ENCODE data around the gene CES3. TPM values are rescaled to one million over a fixed set of nuclear protein-coding genes. Genes with fewer than 3 reads are reported as not detected.

CES3 gene
- total and polyA plus RNA-seq, 9 of the 15 experiments (the other 6 are each of a cell fraction or from before 2014, with no cell fraction given), result 0.06 to 2.2 (median 0.68) TPM

DNA sequence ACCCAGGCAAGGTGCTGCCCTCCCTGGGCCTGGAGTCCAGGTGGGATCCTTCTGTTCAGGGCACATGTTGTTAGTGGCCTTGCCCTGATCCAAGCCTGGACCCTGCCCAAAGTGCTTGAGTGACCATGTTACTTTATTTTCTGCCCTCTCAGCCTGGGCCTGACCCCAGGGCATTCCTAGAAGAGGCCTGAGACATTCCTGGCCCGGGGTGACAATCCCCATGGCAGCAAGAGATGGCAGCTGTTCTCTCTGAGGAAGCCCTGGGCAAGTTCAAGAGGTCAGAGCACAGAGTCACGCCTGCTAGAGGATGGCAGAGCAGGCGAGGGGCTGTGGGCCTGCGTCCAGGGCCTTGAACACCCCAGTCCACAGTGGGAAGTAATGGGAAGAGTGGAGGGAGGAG, 47.4 kb upstream of the CES3 start (continued):
- TF ChIP-seq, protein P1, sequence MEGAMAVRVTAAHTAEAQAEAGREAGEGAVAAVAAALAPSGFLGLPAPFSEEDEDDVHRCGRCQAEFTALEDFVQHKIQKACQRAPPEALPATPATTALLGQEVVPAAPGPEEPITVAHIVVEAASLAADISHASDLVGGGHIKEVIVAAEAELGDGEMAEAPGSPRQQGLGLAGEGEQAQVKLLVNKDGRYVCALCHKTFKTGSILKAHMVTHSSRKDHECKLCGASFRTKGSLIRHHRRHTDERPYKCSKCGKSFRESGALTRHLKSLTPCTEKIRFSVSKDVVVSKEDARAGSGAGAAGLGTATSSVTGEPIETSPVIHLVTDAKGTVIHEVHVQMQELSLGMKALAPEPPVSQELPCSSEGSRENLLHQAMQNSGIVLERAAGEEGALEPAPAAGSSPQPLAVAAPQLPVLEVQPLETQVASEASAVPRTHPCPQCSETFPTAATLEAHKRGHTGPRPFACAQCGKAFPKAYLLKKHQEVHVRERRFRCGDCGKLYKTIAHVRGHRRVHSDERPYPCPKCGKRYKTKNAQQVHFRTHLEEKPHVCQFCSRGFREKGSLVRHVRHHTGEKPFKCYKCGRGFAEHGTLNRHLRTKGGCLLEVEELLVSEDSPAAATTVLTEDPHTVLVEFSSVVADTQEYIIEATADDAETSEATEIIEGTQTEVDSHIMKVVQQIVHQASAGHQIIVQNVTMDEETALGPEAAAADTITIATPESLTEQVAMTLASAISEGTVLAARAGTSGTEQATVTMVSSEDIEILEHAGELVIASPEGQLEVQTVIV (CRISPR knock-in tag; IDR thresholded peaks at IDR 0.05; ENCODE audit: borderline replicate concordance), result no peak
- TF ChIP-seq, protein P2, sequence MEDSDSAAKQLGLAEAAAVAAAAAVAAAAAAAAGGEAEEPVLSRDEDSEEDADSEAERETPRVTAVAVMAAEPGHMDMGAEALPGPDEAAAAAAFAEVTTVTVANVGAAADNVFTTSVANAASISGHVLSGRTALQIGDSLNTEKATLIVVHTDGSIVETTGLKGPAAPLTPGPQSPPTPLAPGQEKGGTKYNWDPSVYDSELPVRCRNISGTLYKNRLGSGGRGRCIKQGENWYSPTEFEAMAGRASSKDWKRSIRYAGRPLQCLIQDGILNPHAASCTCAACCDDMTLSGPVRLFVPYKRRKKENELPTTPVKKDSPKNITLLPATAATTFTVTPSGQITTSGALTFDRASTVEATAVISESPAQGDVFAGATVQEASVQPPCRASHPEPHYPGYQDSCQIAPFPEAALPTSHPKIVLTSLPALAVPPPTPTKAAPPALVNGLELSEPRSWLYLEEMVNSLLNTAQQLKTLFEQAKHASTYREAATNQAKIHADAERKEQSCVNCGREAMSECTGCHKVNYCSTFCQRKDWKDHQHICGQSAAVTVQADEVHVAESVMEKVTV (CRISPR knock-in tag; IDR thresholded peaks at IDR 0.05), result no peak
- no peak for TF ChIP-seq ZNF239 (CRISPR knock-in tag; IDR thresholded peaks at IDR 0.05)
- TF ChIP-seq, protein P3, sequence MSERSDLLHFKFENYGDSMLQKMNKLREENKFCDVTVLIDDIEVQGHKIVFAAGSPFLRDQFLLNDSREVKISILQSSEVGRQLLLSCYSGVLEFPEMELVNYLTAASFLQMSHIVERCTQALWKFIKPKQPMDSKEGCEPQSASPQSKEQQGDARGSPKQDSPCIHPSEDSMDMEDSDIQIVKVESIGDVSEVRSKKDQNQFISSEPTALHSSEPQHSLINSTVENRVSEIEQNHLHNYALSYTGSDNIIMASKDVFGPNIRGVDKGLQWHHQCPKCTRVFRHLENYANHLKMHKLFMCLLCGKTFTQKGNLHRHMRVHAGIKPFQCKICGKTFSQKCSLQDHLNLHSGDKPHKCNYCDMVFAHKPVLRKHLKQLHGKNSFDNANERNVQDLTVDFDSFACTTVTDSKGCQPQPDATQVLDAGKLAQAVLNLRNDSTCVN (CRISPR knock-in tag; IDR thresholded peaks at IDR 0.05), result no peak
- TF ChIP-seq, protein P4, sequence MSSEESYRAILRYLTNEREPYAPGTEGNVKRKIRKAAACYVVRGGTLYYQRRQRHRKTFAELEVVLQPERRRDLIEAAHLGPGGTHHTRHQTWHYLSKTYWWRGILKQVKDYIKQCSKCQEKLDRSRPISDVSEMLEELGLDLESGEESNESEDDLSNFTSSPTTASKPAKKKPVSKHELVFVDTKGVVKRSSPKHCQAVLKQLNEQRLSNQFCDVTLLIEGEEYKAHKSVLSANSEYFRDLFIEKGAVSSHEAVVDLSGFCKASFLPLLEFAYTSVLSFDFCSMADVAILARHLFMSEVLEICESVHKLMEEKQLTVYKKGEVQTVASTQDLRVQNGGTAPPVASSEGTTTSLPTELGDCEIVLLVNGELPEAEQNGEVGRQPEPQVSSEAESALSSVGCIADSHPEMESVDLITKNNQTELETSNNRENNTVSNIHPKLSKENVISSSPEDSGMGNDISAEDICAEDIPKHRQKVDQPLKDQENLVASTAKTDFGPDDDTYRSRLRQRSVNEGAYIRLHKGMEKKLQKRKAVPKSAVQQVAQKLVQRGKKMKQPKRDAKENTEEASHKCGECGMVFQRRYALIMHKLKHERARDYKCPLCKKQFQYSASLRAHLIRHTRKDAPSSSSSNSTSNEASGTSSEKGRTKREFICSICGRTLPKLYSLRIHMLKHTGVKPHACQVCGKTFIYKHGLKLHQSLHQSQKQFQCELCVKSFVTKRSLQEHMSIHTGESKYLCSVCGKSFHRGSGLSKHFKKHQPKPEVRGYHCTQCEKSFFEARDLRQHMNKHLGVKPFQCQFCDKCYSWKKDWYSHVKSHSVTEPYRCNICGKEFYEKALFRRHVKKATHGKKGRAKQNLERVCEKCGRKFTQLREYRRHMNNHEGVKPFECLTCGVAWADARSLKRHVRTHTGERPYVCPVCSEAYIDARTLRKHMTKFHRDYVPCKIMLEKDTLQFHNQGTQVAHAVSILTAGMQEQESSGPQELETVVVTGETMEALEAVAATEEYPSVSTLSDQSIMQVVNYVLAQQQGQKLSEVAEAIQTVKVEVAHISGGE (CRISPR knock-in tag; IDR thresholded peaks at IDR 0.05), result no peak

Measured in K562 (cell line).